Body of pancreas (tissue), 4 donors: ENCODE results near the gene PLCB4. TPM values are rescaled to one million over a fixed set of nuclear protein-coding genes. Genes with fewer than 3 reads are reported as not detected.
A peak's percentile ranks its signal among the peaks of the same experiment; 100 is the strongest.

ENCODE experiments used
- ATAC-seq: fragments of 150-250 bp; one replicate; pipeline ENCODE4 v1.9.1; 2016
- DNase-seq, 4 donors: peaks; one replicate each; pipeline ENCODE4 v3.0.0-alpha.2; 2019
- H3K27ac ChIP-seq, 4 donors: fragments of 200-600 bp; sonication (generic); 1 replicate in 3 of 4; 2 replicates in 1 of 4; pipeline versions ENCODE4 v1.5.1 to v1.6.1; 2016 to 2019; ENCODE audit warnings: mild to moderate bottlenecking in 1 of 4, mixed read lengths in 1 of 4, moderate library complexity in 1 of 4
- H3K27me3 ChIP-seq, 2 donors: fragments of 200-600 bp; sonication (generic); one replicate each; pipeline ENCODE4 v1.6.0; 2016; ENCODE audit warnings: mild to moderate bottlenecking in 1 of 2
- H3K36me3 ChIP-seq, 2 donors: fragments of 200-600 bp; sonication (generic); replicated peaks in 1 of 2; 2 replicates each; pipeline ENCODE4 v1.5.1; 2016; ENCODE audit warnings: low read depth in 2 of 2; ENCODE audit not compliant: insufficient read depth in 1 of 2
- H3K4me1 ChIP-seq: fragments of 200-600 bp; sonication (generic); one replicate; pipeline ENCODE4 v1.6.0; 2016
- H3K4me3 ChIP-seq, 2 donors: fragments of 200-600 bp; sonication (generic); 1 replicate in 1 of 2; 2 replicates in 1 of 2; pipeline ENCODE4 v1.5.1; 2016 to 2019
- H3K9me3 ChIP-seq, 3 donors: fragments of 200-600 bp; sonication (generic); 1 replicate in 2 of 3; 2 replicates in 1 of 3; pipeline ENCODE4 v1.5.1; 2016
- POLR2A ChIP-seq, 3 donors: fragments of 450-650 bp; IDR thresholded peaks; one replicate each; pipeline ENCODE4 v1.6.1; 2016; ENCODE audit warnings: antibody characterized with exemption in 3 of 3, mild to moderate bottlenecking in 2 of 3
- WGBS, 2 donors: methylation state at CpG; one replicate each; pipeline ENCODE4 v1.1.5; 2017; 5-methylcytosine and 5-hydroxymethylcytosine counted together
- intact Hi-C: fragments of 100-400 bp; cut with DNase I; formaldehyde crosslinking; loops from one replicate; pipeline ENCODE4 v1.15.1; 2023
- total RNA-seq, 2 donors: library from RNA; depleted of rRNA; stranded (reverse); fragments of >200 nt; gene quantifications; one replicate each; pipeline ENCODE4 v1.1.0, GENCODE V29; 2016
- TF ChIP-seq, protein P1 (sequence below), 7 experiments: fragments of 450-650 bp in 4 of 7; fragments of 200-600 bp in 3 of 7; sonication (generic) in 3 of 7; IDR thresholded peaks; one replicate each; pipeline ENCODE4 v1.5.1; 2016 to 2019; ENCODE audit warnings: antibody characterized with exemption in 7 of 7

The PLCB4 gene
- total RNA-seq, 2 donors from 2014 or later: 1.3 to 3.4 TPM

DNA sequence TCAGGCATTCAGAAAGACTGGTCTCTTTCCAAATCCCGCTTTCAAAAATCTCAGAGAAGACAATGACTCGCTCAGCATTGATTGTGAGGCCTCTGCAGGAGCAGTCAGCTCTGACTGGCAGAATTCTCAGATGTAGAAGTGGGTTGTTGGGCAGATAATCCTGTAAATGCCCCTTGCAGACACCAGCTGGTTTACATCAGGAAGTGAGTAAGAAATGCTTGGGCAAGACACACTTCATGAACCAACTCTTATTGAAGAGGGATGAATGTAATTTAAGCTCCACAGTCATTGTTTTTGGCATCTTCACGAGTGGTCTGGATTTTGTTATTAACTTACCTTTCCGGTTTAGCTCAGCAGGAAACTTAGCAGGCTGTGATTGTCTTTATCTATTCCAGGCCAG is 166.6 kb downstream of the PLCB4 start:
- WGBS, 2 donors: 69 to 71% methylated on average over 4 of the region's 4 CpGs
- Histone ChIP-seq H3K27me3 (no peaks in the 10 kb centered on the region), H3K36me3 (no peaks in the 10 kb centered on the region), H3K27ac (no peak overlapping the region), H3K9me3 (no peaks in the 10 kb centered on the region), H3K4me1 (no peaks in the 10 kb centered on the region), H3K4me3 (no peak overlapping the region)
- DNase-seq (no peak), ATAC-seq (no peak)
- intact Hi-C loops: no loop called here
- TF ChIP-seq POLR2A (IDR thresholded peaks at IDR 0.05): no peak
- TF ChIP-seq, protein P1, sequence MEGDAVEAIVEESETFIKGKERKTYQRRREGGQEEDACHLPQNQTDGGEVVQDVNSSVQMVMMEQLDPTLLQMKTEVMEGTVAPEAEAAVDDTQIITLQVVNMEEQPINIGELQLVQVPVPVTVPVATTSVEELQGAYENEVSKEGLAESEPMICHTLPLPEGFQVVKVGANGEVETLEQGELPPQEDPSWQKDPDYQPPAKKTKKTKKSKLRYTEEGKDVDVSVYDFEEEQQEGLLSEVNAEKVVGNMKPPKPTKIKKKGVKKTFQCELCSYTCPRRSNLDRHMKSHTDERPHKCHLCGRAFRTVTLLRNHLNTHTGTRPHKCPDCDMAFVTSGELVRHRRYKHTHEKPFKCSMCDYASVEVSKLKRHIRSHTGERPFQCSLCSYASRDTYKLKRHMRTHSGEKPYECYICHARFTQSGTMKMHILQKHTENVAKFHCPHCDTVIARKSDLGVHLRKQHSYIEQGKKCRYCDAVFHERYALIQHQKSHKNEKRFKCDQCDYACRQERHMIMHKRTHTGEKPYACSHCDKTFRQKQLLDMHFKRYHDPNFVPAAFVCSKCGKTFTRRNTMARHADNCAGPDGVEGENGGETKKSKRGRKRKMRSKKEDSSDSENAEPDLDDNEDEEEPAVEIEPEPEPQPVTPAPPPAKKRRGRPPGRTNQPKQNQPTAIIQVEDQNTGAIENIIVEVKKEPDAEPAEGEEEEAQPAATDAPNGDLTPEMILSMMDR (IDR thresholded peaks at IDR 0.05): no peak

DNA sequence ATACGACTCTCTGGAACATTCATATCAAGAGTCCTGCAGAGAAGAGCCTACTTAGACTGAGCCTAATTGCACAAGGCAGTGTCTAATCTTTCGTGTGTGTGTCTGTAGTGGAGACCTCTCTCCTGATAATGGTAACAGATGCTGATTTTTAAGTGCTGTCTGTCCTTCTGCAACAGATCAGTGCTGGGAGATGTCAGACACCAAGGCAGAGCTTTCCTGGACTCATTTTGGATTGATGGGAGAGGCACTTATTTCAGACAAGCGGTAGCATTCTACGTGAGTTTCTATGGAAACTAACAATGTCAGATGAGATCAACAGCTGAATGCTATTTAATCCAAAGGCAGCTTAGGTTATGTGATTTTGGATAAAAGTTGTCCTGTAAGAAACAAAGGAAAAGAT is 167.6 kb downstream of the PLCB4 start:
- Histone ChIP-seq H3K9me3 (no peaks in the 10 kb centered on the region), H3K36me3 (no peaks in the 10 kb centered on the region), H3K4me3 (no peak overlapping the region), H3K4me1 (peaks cover under 1% of the 10 kb centered on the region), H3K27ac (no peak overlapping the region), H3K27me3 (no peaks in the 10 kb centered on the region)
- ATAC-seq (no peak), DNase-seq (no peak)
- WGBS, 2 donors: 76 to 77% methylated on average over 4 of the region's 4 CpGs
- intact Hi-C loops: no loop called here
- no peak for TF ChIP-seq POLR2A (IDR thresholded peaks at IDR 0.05)
- TF ChIP-seq, protein P1 (IDR thresholded peaks at IDR 0.05): no peak

DNA sequence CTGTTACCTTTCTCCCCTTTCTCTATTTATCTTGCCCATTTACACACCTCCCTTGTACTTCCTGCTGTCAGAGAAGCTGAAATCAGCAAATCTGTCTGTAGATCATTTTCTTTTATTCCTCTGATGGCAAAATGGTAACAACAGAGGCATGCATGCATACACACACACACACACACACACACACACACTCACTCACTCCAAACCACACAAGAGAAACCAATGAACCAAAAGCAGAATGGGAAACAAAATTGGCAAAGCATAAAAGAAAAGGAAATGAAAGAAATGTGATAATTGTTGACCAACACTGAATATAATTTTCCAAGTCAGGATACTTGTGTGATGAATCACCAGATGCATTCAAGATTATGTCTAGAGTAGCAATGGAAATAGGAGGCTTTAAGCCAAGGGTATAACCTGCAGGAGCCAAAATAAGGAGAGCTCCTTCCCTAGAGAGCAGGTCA is 172.4 kb downstream of the PLCB4 start:
- ATAC-seq: no peak
- peak in 1 of 4 donors; percentile 10 for DNase-seq

DNA sequence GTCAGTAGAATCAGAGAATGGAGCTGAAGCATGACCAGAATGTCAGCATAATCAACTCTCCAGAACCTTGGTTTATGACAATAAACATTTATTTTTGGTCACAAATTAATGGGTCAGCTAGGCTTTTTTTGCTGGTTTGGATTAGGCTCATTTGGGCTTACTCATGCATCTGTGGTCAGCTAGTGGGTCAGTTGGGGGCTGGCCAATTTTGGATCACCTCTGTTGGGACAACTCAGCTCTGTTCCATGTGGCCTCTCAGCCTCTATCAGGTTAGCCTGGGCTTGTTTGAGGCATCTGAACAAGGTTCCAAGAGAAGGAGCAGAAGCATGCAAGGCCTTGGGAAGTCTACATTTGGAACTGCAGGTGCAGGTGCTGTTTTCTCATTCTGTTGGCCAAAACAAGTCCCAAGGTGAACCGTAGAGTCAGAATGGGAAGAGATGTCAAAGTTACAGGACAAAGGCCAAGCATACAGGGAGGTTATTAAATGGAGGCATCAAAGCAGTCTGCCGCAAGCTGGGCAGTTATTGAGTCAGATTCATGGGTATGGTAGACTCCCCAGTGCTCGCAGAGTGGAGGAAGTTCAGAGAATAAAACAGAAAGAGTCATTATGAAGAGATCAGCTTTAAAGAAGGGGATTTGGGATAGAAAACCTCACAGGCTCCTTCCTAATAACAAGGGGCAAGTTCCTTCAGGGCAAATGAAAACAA is 173.0 kb downstream of the PLCB4 start:
- H3K9me3 ChIP-seq: no peaks in the 10 kb centered on the region
- intact Hi-C loops: no loop called here
- ATAC-seq: no peak
- H3K4me1 ChIP-seq: peaks cover 7% of the 10 kb centered on the region
- no peak overlapping the region for H3K4me3 ChIP-seq
- H3K27me3 ChIP-seq: no peaks in the 10 kb centered on the region
- DNase-seq: peak in 1 of 4 donors; percentile 13
- no peak for TF ChIP-seq POLR2A (IDR thresholded peaks at IDR 0.05)
- TF ChIP-seq, protein P1 (IDR thresholded peaks at IDR 0.05): no peak
- no peak overlapping the region for H3K27ac ChIP-seq
- H3K36me3 ChIP-seq: no peaks in the 10 kb centered on the region
- WGBS, 2 donors: 71 to 73% methylated on average over 3 of the region's 3 CpGs

More for the DNA sequence above, 172.4 kb downstream of the PLCB4 start:
- Histone ChIP-seq H3K27ac (no peak overlapping the region), H3K4me3 (no peak overlapping the region), H3K9me3 (no peaks in the 10 kb centered on the region), H3K4me1 (peaks cover 7% of the 10 kb centered on the region), H3K36me3 (no peaks in the 10 kb centered on the region), H3K27me3 (no peaks in the 10 kb centered on the region)
- no peak for TF ChIP-seq POLR2A (IDR thresholded peaks at IDR 0.05)
- TF ChIP-seq, protein P1 (IDR thresholded peaks at IDR 0.05): no peak
- intact Hi-C loops: no loop called here

DNA sequence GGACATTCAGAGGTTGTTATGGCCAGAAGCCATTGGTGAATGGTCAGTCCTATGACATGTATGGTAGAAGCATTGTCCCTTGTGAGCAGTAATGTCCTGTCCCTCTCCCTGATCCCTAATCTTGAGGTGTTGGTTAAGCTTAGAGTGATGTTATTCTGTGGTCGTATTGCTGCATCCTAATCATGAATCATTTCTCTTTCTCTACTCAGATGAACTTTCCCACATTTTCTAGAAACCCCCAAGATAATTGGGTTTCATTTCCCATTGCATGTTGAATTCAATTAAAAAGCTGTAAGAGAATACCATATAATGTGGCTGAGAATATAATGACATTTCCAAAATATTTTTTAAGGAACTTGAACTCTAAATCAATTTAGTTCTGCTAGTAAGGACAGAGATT is 175.1 kb downstream of the PLCB4 start:
- Histone ChIP-seq H3K36me3 (no peaks in the 10 kb centered on the region), H3K9me3 (no peaks in the 10 kb centered on the region), H3K4me3 (no peak overlapping the region), H3K4me1 (peaks cover 7% of the 10 kb centered on the region), H3K27ac (no peak overlapping the region), H3K27me3 (no peaks in the 10 kb centered on the region)
- TF ChIP-seq POLR2A (IDR thresholded peaks at IDR 0.05): no peak
- TF ChIP-seq, protein P1 (IDR thresholded peaks at IDR 0.05): no peak
- 47 to 77% methylated on average over 1 of the region's 1 CpG for WGBS, 2 donors
- DNase-seq (no peak), ATAC-seq (no peak)
- intact Hi-C loops: no loop called here
